Glomerular visceral epithelial cell (primary cell): ENCODE data around the gene ATM.
"Not testable (repeated sequence)": the region's sequence is repeated elsewhere in the genome, so short reads cannot be mapped to it uniquely, and the experiment has no call there.

Source experiments
- DNase-seq: peaks from one replicate; pipeline ENCODE4 v3.0.0-alpha.2; 2016; ENCODE audit errors: extremely low spot score

ATM gene

DNA sequence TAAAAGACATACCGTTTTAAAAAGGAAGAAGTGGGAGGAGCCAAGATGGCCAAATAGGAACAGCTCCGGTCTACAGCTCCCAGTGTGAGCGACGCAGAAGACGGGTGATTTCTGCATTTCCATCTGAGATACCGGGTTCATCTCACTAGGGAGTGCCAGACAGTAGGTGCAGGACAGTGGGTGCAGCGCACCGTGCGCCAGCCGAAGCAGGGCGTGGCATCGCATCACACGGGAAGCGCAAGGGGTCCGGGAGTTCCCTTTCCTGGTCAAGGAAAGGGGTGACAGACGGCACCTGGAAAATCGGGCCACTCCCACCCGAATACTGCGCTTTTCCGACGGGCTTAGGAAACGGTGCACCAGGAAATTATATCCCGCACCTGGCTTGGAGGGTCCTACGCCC lies 150.6 kb downstream of the ATM start:
- not testable (repeated sequence) for DNase-seq

DNA sequence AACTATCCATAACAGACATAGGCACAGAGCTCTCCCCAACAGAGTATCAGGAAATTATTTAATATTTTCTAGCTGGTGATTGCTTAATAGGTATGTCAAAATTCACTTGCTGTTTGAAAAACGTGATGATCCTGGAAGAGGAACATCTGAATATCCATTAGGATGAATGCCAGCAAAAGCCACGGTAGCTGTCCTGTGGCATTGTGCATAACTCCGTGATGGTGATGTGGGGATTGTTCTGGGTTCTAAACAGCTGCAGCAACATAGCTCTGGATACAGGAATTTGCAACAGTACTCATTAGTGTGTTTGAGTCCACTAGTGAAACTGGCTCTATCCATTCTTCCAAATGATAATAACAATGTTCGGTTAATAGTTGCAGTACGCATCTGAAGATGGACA lies 165.7 kb downstream of the ATM start:
- DNase-seq: no peak

DNA sequence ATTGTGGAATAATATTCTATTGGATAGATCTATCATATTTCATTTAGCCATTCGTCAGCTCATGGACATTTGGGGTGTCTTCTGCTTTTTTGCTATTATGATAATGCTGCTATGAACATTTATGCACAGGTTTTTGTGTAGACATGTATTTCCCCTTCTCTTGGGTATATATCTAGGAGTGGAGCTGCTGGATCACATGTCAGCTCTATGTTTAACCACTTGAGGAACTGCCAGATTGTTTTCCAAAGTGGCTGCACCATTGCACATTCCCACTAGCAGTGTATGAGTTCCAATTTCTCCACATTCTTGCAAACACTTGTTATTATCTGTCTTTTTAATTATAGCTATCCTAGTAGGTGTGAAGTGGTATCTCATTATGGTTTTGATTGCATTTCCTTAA lies 169.5 kb downstream of the ATM start:
- no peak for DNase-seq

DNA sequence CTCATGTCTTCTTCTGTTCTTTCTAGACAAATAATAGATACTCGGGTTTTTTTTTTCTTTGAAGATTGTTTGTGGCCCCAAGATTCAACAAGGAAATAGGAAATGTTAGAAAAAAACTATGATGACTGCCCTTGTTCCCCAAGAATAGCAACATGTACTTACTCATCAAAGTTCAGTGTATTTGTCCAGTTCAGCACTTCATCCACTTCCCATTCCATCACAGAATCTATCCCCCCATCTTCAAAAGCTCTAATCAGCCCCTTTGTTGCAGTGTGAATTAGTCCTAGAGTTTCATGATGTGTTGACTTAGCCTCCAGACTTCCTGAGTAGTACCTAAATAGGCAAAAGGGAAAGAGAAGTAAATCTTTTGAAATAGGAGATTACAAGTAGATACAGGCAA lies 170.2 kb downstream of the ATM start:
- no peak for DNase-seq

DNA sequence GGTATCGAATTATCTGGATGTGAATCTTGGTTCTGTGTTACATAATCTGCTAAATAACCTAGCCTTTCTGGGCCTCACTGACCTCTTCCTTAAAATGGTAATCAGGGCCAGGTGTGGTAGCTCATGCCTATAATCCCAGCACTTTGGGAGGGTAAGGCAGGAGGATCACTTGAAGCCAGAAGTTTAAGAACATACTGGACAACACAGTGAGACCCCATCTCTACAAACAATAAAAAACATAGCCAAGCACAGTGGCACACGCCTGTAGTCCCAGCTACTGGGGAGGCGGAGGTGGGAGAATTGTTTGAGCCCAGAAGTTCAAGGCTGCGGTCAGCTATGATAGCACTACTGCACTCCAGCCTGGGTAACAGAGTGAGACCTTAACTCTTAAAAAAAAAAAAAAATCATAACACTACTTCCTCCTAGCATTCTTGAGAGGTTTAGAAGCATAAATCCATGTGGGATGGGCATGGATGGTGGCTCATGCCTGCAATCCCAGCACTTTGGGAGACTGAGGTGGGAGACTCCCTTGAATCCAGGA lies 171.9 kb downstream of the ATM start:
- DNase-seq: no peak

DNA sequence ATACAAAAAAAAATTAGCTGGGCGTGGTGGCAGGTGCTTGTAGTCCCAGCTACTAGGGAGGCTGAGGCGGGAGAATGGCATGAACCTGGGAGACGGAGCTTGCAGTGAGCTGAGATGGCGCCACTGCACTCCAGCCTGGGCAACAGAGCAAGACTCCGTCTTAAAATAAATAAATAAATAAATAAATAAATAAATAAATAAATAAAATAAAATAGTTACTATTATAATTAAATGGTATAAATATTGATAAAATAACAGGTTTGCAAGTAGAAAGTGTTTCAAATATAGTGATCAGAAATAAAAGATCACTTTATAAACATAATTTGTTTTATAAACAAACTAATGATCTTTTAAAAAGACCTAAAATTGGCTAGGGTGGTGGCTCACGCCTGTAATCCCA lies 173.8 kb downstream of the ATM start:
- DNase-seq: not testable (repeated sequence)

DNA sequence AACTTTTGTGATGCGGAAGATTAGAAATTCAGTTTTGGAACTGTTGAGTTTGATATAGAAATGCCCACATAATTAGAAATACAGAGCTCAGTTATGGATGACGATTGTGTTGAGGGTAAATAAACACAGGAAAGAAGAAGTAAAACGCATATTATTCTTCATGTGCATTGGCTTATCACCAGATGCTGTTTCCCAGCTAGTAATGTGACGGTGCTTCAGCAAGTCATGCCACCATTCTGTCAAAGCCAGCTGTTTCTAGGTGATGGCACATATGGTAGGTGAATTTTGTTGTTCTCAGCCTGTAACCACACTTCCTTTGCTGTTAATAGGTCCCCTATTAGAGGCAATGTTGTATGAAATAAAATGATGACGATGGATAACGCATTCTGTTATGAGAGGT lies 175.6 kb downstream of the ATM start:
- DNase-seq: no peak

DNA sequence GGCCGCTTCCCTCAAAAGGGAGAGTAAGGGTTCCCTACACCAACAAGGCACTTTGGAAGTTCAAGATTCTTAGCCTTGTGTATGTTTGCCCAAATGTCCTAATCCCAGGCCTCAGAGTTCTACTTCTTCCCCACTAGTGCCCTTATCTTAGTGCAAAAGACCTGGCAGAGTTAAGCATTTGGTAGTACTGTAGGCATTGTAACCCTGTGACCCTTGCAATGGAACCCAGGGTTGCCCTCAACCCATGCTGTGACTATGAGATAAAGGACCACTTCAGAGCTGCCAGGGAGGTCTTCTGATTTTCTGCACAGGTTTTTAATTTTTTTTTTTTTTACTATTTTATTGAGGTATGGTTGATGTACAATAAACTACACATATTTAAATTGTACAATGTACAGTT lies 179.4 kb downstream of the ATM start:
- no peak for DNase-seq

DNA sequence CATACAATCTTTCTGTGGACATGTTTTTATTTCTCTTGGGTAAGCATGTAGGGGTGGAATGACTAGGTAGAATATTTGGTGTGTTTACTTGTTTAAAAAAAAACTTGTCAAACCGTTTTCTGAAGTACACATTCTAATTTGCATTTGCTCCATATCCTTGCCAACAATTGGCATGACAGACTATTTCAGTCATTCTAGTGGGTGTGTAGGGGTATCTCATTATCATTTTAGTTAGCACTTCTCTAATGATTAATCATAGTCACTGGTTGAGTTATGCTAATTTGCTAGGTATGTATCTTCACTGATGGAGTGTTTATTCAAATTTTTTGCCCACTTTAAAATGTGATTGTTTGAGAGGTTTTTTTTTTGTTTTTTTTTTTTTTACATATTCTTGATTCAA lies 180.2 kb downstream of the ATM start:
- DNase-seq: no peak

DNA sequence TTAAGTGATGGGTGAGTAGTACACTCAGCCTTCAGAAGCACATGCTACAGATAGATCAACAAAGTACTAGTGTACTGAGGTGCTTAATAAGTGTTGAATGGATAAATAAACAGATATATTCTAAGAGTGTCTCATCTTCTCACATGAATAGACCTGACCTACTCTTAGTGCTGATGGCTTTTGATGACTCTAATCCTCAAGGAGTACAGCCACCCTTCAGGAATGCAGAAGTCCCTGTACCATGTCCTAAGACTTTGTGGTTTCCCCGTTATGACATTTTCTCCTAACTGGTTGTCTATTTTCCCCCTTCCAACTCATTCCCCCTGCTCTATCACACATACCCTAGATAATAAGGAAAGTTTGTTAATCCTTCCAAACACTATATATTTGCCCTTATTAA lies 182.8 kb downstream of the ATM start:
- peak; percentile 34 for DNase-seq

DNA sequence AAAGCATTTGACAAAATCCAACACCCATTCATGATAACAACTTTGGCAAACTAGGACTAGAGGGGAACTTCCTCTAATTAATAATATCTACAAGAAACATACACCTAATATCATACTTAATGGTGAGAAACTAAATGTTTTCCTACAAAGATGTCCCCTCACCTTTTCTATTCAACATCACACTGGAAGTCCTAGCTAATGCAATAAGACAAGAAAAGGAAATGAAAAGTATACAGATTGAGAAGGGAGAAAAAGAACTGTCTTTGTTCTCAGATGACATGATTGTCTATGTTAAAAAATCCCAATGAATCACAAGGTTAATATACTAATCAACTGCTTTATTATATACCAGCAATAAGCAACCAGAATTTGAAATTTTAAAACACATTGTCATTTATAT lies 192.1 kb downstream of the ATM start:
- no peak for DNase-seq

DNA sequence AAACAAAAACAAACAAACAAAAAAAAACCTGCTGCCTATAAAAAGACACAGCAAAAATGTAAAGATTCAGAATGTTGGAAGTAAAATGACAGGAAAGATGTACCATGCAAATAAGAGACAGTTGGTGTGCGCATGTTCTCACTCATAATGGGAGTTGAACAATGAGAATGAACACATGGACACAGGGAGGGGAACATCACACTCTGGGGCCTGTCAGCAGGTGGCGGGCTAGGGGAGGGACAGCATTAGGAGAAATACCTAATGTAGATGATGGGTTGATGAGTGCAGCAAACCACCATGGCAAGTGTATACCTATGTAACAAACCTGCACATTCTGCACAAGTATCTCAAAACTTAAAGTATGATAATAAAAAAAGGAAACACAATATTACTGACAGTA lies 194.7 kb downstream of the ATM start:
- not testable (repeated sequence) for DNase-seq
